Panc1 (cell line): Measurements from ENCODE around the gene UXS1. TPM values are rescaled to one million over a fixed set of nuclear protein-coding genes. Genes with fewer than 3 reads are reported as not detected.
"Not testable (repeated sequence)": the region's sequence is repeated elsewhere in the genome, so short reads cannot be mapped to it uniquely, and the experiment has no call there.

Experiments used
- ATAC-seq: fragments of 200-7000 bp; cut with Tn5 transposase; 2 replicates; pipeline ENCODE4 v1.9.1; 2020; ENCODE audit warnings: mild to moderate bottlenecking, moderate library complexity
- BruUV-seq: library from RNA; stranded (reverse); fragments of 400-500 nt; replicated peaks from 2 replicates; lab custom pipeline; 2021; lab: Mats Ljungman, UMichigan
- CTCF ChIA-PET: fragments of 300-600 bp; sonication (Branson Sonifier 250); formaldehyde crosslinking; loops from one replicate; lab custom pipeline; 2022; ENCODE audit warnings: antibody characterized with exemption; lab: Charles Lee
- POLR2A ChIA-PET: fragments of 300-600 bp; sonication (Branson Sonifier 250); formaldehyde crosslinking; loops from one replicate; lab custom pipeline; 2022; ENCODE audit warnings: antibody characterized with exemption; lab: Charles Lee
- DNase-seq: peaks from one replicate; pipeline ENCODE4 v3.0.0-alpha.2; 2010; ENCODE audit warnings: low read depth, low spot score
- H3K27ac ChIP-seq: 2 replicates; pipeline ENCODE4 v1.5.1; 2011; ENCODE audit warnings: mild to moderate bottlenecking, low read length, inconsistent platforms
- H3K27me3 ChIP-seq: fragments of 200-500 bp; sonication (Bioruptor generic); 2 replicates; pipeline ENCODE4 v1.6.0; 2014; ENCODE audit warnings: low read length, inconsistent platforms; ENCODE audit not compliant: control insufficient read depth, insufficient read depth
- H3K36me3 ChIP-seq: fragments of 200-500 bp; sonication (Bioruptor generic); 2 replicates; pipeline ENCODE4 v1.5.1; 2014; ENCODE audit warnings: inconsistent platforms, mild to moderate bottlenecking, low read length, moderate library complexity; ENCODE audit not compliant: control insufficient read depth, insufficient read depth
- H3K4me1 ChIP-seq: 2 replicates; pipeline ENCODE4 v1.5.1; 2011; ENCODE audit warnings: inconsistent platforms, mild to moderate bottlenecking, low read length, moderate library complexity; ENCODE audit not compliant: control insufficient read depth, insufficient read depth
- H3K4me3 ChIP-seq, 2 experiments: 2 replicates each; pipeline ENCODE4 v1.5.1; 2011 to 2012; ENCODE audit warnings: low read depth in 2 of 2, low read length in 2 of 2, mild to moderate bottlenecking in 2 of 2, inconsistent platforms in 1 of 2, moderate library complexity in 1 of 2
- H3K9me3 ChIP-seq: fragments of 200-500 bp; sonication (Bioruptor generic); 2 replicates; pipeline ENCODE4 v1.5.1; 2014; ENCODE audit warnings: low read depth, mild to moderate bottlenecking, inconsistent platforms, low read length, moderate library complexity; ENCODE audit not compliant: control insufficient read depth, insufficient read depth
- POLR2AphosphoS5 ChIP-seq: IDR thresholded peaks from 2 replicates; pipeline ENCODE4 v1.6.1; 2012; ENCODE audit warnings: mild to moderate bottlenecking, low read depth, low read length, moderate library complexity
- SIN3A ChIP-seq: IDR thresholded peaks from 2 replicates; pipeline ENCODE4 v1.6.1; 2012; ENCODE audit warnings: low read depth, mild to moderate bottlenecking, low read length, moderate library complexity, borderline replicate concordance; ENCODE audit not compliant: insufficient read depth
- TCF7L2 ChIP-seq: IDR thresholded peaks from 2 replicates; pipeline ENCODE4 v1.6.1; 2011; ENCODE audit warnings: mild to moderate bottlenecking, low read depth, low read length, inconsistent platforms
- in situ Hi-C: cut with HindIII; loops from 2 replicates; pipeline ENCODE4 v1.10.0; 2016; ENCODE audit warnings: low sequenced_read_pairs, low pct_unique_long_range_greater_than_20kb
- intact Hi-C: fragments of 100-400 bp; cut with micrococcal nuclease; formaldehyde crosslinking; loops from one replicate; pipeline ENCODE4 v1.10.0; 2022; ENCODE audit not compliant: unreplicated experiment
- total RNA-seq: library from RNA; stranded (reverse); gene quantifications from one replicate; pipeline ENCODE4 v1.2.1, GENCODE V29; 2021; ENCODE audit not compliant: unreplicated experiment
- TF ChIP-seq, protein P1 (sequence below): fragments of 450-650 bp; IDR thresholded peaks from 2 replicates; pipeline ENCODE4 v1.5.1; 2017; ENCODE audit warnings: mild to moderate bottlenecking
- TF ChIP-seq, protein P2 (sequence below), 2 experiments: IDR thresholded peaks; 2 replicates each; pipeline ENCODE4 v1.6.1; 2011 to 2012; ENCODE audit warnings: low read depth in 2 of 2, control low read depth in 1 of 2, low read length in 1 of 2, mild to moderate bottlenecking in 1 of 2, moderate library complexity in 1 of 2; ENCODE audit not compliant: insufficient read depth in 1 of 2

Gene UXS1
- total RNA-seq, 1 experiment from 2014 or later: 72.0 TPM

DNA sequence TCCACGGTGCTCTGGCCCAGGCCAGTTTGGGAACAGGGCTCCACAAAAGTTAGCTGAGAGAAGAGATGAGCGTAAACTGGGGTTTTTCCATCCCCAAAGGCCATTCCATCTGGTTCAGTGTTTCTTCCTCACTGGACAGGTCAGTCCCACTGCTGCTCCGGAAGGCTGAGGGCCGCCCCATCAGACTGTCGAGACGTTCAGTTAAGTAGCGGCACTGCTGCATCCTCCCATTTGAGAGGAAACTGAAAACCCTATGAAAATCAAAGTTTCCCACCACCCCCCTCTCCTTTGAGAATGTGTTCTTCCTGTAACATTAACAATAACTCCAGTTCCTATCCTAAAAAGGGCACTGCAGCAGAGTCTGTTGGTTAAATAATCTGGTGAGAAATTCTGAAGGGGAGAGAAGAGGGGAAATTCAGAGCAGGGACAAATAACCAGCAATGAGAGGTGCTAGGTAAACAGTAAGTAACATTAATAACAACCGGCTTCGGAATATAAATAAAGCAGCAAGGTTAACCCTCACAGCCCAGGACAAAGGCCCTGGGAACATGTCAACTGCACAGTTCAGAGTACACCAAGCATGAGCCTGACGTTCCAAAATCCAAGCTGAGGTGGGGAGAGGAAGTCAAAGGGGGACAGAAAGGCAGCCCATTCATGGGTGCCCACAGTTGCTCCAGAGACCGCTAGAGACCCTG lies 55.4 kb downstream of the UXS1 start:
- intact Hi-C loops: no loop called here
- Histone ChIP-seq H3K4me3 (no peak overlapping the region), H3K36me3 (no peaks in the 10 kb centered on the region), H3K4me1 (no peaks in the 10 kb centered on the region), H3K27ac (no peak overlapping the region), H3K27me3 (no peaks in the 10 kb centered on the region), H3K9me3 (no peaks in the 10 kb centered on the region)
- DNase-seq: no peak
- CTCF ChIA-PET: no interaction called here
- in situ Hi-C loops: no loop called here
- POLR2A ChIA-PET: no interaction called here
- ATAC-seq: no peak
- no TSS peak for BruUV-seq
- TF ChIP-seq POLR2AphosphoS5 (no peak), TCF7L2 (no peak), SIN3A (no peak)
- TF ChIP-seq, protein P1, sequence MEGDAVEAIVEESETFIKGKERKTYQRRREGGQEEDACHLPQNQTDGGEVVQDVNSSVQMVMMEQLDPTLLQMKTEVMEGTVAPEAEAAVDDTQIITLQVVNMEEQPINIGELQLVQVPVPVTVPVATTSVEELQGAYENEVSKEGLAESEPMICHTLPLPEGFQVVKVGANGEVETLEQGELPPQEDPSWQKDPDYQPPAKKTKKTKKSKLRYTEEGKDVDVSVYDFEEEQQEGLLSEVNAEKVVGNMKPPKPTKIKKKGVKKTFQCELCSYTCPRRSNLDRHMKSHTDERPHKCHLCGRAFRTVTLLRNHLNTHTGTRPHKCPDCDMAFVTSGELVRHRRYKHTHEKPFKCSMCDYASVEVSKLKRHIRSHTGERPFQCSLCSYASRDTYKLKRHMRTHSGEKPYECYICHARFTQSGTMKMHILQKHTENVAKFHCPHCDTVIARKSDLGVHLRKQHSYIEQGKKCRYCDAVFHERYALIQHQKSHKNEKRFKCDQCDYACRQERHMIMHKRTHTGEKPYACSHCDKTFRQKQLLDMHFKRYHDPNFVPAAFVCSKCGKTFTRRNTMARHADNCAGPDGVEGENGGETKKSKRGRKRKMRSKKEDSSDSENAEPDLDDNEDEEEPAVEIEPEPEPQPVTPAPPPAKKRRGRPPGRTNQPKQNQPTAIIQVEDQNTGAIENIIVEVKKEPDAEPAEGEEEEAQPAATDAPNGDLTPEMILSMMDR: no peak
- TF ChIP-seq, protein P2, sequence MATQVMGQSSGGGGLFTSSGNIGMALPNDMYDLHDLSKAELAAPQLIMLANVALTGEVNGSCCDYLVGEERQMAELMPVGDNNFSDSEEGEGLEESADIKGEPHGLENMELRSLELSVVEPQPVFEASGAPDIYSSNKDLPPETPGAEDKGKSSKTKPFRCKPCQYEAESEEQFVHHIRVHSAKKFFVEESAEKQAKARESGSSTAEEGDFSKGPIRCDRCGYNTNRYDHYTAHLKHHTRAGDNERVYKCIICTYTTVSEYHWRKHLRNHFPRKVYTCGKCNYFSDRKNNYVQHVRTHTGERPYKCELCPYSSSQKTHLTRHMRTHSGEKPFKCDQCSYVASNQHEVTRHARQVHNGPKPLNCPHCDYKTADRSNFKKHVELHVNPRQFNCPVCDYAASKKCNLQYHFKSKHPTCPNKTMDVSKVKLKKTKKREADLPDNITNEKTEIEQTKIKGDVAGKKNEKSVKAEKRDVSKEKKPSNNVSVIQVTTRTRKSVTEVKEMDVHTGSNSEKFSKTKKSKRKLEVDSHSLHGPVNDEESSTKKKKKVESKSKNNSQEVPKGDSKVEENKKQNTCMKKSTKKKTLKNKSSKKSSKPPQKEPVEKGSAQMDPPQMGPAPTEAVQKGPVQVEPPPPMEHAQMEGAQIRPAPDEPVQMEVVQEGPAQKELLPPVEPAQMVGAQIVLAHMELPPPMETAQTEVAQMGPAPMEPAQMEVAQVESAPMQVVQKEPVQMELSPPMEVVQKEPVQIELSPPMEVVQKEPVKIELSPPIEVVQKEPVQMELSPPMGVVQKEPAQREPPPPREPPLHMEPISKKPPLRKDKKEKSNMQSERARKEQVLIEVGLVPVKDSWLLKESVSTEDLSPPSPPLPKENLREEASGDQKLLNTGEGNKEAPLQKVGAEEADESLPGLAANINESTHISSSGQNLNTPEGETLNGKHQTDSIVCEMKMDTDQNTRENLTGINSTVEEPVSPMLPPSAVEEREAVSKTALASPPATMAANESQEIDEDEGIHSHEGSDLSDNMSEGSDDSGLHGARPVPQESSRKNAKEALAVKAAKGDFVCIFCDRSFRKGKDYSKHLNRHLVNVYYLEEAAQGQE (IDR thresholded peaks at IDR 0.05; ENCODE audit: insufficient read depth in 1 of 2, low read depth in 2 of 2, low read length in 1 of 2): no peak

DNA sequence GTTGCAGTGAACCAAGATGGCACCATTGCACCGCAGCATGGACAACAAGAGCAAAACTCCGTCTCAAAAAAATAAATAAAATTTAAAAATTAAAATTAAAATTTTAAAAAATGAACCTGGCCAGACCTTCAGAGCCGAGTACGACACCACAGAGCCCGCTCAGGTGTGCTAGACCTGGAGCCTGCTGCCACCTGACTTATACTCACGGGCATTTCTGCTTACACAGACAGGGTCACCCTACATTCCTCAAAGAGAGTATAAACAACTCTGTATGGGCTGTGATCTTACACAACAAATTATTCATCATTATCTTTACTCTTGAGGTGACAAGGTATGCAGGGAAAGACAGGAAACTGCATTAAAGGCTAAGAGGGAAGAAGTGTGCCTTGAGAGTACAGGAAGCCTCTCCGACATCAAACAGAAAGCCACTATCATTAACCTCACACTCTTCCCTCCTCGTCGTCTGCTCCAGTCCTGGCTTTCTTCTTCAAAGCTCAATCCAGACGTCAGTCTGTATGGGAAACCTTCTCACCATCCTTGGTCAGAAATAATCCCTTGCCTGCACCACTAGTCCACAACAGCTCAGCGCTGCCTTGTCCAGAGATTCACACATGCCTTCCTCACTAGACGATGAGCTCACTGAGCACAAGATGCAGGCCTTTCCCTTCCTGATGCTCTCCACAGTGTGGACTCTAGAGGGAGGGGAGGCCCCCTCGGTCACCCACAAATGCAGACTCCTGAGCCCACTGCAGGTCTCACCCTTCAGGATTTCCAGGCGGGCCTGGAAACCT lies 56.2 kb downstream of the UXS1 start:
- no peak for ATAC-seq
- Histone ChIP-seq H3K36me3 (no peaks in the 10 kb centered on the region), H3K9me3 (no peaks in the 10 kb centered on the region), H3K4me1 (no peaks in the 10 kb centered on the region), H3K27me3 (no peaks in the 10 kb centered on the region), H3K27ac (no peak overlapping the region), H3K4me3 (no peak overlapping the region)
- in situ Hi-C loops (no loop called here), intact Hi-C loops (no loop called here)
- TF ChIP-seq, protein P1: no peak
- TF ChIP-seq, protein P2 (IDR thresholded peaks at IDR 0.05; ENCODE audit: insufficient read depth in 1 of 2, low read depth in 2 of 2, low read length in 1 of 2): no peak
- TF ChIP-seq POLR2AphosphoS5 (no peak), SIN3A (no peak), TCF7L2 (no peak)
- ChIA-PET POLR2A (no interaction called here), CTCF (no interaction called here)
- DNase-seq: no peak
- no TSS peak for BruUV-seq

DNA sequence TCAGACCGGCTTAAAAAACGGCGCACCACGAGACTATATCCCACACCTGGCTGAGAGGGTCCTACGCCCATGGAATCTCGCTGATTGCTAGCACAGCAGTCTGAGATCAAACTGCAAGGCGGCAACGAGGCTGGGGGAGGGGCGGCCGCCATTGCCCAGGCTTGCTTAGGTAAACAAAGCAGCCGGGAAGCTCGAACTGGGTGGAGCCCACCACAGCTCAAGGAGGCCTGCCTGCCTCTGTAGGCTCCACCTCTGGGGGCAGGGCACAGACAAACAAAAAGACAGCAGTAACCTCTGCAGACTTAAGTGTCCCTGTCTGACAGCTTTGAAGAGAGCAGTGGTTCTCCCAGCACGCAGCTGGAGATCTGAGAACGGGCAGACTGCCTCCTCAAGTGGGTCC lies 62.9 kb downstream of the UXS1 start:
- H3K4me1 ChIP-seq, H3K9me3 ChIP-seq, H3K4me3 ChIP-seq, intact Hi-C loops, DNase-seq, CTCF ChIA-PET, H3K27me3 ChIP-seq, ATAC-seq, H3K27ac ChIP-seq, H3K36me3 ChIP-seq, POLR2A ChIA-PET, BruUV-seq, in situ Hi-C loops: not testable (repeated sequence)
